Epithelial cell of prostate (primary cell): ENCODE results near the gene RAB3A.
A peak's percentile ranks its signal among the peaks of the same experiment; 100 is the strongest.
"Not testable (repeated sequence)": the region's sequence is repeated elsewhere in the genome, so short reads cannot be mapped to it uniquely, and the experiment has no call there.

ENCODE experiments used
- DNase-seq: peaks from one replicate; pipeline ENCODE4 v3.0.0-alpha.2; 2011; ENCODE audit warnings: low read depth, low spot score
- H3K27ac ChIP-seq: fragments of 450-650 bp; 2 replicates; pipeline ENCODE4 v1.5.1; 2017; ENCODE audit warnings: mild to moderate bottlenecking

RAB3A gene

GRCh38 chr19:18172331-18173053 lies 31.4 kb downstream of the RAB3A start:
- no peak for DNase-seq
- H3K27ac ChIP-seq, result no peak overlapping the region

DNA sequence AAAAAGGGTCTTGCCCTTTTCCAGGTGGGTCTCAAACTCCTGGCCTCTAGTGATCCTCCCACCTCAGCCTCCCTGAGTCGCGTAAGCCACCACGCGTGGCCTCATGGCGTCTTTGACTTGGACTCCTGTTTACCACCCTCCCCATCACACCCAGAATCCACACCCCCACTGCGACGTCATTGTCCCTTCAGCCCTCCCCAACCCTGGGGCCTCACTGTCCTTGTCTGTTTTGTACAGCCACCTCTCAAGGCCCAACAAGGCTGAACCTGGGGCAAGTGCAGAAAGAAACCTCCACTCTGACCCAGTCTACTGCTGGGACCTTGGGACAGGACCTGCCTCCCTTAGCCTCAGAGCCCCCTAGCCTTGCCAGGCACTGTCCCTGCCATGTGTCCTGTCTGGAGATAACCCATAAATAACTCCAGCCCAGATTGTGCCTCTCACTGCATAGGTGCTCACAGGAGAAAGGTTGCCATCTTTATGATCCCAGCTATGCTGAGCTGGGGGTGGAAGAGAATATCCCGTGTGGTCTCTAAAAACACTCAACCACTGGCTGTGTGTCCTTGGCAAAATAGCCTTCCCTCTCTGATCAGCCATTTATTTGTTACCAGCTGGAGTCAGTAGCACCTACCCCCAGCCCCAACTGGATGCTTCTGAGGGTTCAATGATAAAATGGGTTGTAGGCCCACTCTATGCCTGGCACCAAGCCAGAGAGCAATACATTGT lies 32.1 kb downstream of the RAB3A start:
- no peak overlapping the region for H3K27ac ChIP-seq
- no peak for DNase-seq

- no peak overlapping the region for H3K27ac ChIP-seq
- no peak for DNase-seq
These were observed 33.1 kb downstream of the RAB3A start for GRCh38 chr19:18170714-18171255.

DNA sequence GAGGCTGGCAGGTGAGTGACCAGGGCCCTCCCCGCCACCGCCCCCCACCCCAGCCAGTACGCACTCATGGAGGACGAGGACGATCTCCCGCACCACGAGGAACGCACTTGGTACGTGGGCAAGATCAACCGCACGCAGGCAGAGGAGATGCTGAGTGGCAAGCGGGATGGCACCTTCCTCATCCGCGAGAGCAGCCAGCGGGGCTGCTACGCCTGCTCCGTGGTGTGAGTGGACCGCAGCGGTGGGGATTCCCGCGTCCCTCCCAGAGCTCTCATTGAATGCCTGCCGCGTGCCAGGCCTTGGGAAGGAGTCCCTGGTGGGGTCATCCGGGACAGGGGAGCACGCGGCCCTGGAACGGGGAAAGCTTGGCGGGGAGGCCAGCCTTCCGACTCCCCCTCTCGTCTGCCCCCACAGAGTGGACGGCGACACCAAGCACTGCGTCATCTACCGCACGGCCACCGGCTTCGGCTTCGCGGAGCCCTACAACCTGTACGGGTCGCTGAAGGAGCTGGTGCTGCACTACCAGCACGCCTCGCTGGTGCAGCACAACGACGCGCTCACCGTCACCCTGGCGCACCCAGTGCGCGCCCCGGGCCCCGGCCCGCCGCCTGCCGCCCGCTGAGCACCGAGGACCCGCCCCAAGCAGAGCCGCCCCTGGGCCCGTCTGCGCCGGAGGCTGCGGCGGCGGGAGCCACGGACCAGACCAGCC lies 35.0 kb downstream of the RAB3A start:
- no peak for DNase-seq
- no peak overlapping the region for H3K27ac ChIP-seq

DNA sequence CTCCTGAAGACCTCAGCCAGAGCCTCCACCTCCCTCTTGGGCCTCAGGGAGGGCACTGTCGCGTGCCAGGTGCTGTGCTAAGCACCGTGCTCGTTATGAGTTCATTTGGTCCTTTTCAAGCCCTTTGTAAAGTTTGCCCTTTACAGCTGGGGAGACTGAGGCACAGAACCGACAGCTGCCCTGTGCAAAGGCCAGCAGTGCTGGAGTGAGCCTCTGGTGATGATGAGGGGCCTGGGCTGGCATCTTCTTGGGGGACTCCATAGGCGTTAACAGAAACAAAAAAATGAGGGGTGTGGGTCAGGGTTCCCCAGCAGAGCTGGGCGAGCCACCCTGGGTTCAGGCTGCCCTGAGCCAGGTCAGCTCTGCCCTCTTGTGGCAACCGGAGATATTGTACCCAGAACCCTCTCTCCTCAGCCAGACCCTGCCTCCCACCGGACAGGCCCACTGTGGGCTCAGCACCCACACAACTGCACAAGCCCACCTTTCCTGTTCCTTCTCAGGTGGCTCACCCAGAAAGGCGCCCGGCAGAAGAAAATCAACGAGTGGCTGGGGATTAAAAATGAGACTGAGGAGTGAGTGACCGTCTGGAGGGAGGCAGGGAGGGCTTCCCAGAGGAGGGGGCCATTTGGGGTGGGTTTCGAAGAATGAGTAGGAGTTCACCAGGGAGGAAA lies 35.7 kb downstream of the RAB3A start:
- DNase-seq, result no peak

GRCh38 chr19:18167011-18167410 lies 36.8 kb downstream of the RAB3A start:
- no peak overlapping the region for H3K27ac ChIP-seq
- no peak for DNase-seq

More for the DNA sequence above, 35.7 kb downstream of the RAB3A start:
- no peak overlapping the region for H3K27ac ChIP-seq

GRCh38 chr19:18165794-18166544 lies 37.9 kb downstream of the RAB3A start:
- H3K27ac ChIP-seq, result no peak overlapping the region
- no peak for DNase-seq

DNA sequence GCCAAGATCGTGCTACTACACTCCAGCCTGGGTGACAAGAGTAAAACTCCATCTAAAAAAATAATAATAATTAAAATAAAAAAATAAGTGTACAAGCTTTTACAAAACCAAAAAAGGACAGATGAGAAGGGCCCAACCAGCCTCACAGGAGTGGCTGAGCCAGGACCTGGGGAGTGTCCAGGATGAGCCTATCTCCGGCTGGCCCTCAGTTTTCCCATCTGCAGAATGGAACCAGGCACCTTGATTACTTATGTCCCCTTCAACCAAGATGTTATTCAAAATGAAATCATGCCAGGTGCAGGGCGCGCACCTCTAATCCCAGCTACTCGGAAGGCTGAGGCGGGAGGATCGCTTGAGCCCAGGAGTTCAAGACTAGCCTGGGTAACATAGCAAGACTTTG lies 39.8 kb downstream of the RAB3A start:
- H3K27ac ChIP-seq, result no peak overlapping the region
- no peak for DNase-seq

DNA sequence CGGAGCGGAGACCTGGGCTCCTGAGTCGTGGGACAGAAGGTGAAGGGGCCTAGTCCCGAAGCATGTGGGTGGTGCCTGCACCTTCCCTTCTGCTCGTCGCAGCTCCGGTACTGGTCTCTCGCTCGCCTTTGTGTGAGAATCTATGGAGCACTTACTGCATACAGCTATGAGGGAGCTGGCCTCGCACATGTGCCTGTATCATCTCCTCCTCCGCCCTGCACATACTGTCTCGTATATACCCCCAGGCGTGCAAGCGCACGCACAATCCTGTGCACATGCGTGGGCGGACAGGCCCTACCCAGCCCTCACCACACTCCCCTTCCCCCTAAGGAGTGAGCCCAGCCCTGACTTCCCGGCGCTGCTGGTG lies 42.2 kb downstream of the RAB3A start:
- no peak overlapping the region for H3K27ac ChIP-seq
- DNase-seq, result no peak

DNA sequence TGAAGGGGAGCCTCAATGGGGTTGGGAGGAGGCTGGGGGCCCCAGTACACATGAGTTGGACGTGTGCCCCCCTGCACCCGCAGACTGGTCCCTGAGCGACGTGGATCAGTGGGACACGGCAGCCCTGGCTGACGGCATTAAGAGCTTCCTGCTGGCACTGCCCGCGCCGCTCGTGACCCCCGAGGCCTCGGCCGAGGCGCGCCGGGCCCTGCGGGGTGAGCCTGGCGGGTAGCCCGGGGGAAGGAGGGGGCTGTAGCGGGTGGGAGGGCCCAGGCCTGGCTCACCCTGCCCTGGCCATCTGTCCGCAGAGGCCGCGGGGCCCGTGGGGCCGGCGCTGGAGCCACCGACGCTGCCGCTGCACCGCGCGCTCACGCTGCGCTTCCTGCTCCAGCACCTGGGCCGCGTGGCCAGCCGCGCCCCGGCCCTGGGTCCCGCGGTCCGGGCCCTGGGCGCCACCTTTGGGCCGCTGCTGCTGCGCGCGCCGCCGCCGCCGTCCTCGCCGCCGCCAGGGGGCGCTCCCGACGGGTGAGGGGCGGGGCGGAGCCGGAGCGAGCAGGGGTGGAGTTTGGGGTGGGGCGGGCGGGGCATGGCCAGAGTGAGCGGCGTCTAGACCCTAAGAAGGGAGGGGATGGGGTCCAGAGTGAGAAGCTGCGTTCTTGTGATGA lies 42.7 kb downstream of the RAB3A start:
- DNase-seq, result no peak
- H3K27ac ChIP-seq, result no peak overlapping the region

GRCh38 chr19:18160493-18160970 lies 43.3 kb downstream of the RAB3A start:
- DNase-seq, result no peak
- no peak overlapping the region for H3K27ac ChIP-seq

- no peak for DNase-seq
- H3K27ac ChIP-seq, result no peak overlapping the region
These were observed 44.0 kb downstream of the RAB3A start for GRCh38 chr19:18159810-18160209.

DNA sequence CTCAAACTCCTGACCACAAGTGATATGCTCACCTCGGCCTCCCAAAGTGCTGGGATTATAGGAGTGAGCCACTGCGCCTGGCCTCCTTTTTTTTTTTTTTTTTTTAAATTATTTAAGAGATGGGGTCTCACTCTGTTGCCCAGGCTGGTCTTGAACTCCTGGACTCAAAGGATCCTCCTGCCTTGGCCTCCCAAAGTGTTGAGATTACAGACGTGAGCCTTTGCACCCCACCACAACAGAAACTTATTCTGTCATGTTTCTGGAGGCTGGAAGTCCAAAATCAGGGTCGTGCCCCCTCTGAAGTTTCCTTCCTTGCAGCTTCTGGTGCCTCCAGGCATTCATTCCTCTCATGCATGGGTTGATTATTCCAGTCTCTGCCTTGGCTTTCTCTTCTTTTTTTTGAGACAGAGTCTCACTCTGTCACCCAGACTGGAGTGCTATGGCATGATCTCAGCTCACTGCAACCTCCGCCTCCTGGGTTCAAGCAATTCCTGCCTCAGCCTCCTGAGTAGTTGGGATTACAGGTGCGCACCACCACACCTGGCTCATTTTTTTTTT lies 44.7 kb downstream of the RAB3A start:
- not testable (repeated sequence) for H3K27ac ChIP-seq

GRCh38 chr19:18158467-18158866 lies 45.4 kb downstream of the RAB3A start:
- no peak overlapping the region for H3K27ac ChIP-seq
- DNase-seq, result no peak

More for the DNA sequence above, 44.7 kb downstream of the RAB3A start:
- DNase-seq, result not testable (repeated sequence)

DNA sequence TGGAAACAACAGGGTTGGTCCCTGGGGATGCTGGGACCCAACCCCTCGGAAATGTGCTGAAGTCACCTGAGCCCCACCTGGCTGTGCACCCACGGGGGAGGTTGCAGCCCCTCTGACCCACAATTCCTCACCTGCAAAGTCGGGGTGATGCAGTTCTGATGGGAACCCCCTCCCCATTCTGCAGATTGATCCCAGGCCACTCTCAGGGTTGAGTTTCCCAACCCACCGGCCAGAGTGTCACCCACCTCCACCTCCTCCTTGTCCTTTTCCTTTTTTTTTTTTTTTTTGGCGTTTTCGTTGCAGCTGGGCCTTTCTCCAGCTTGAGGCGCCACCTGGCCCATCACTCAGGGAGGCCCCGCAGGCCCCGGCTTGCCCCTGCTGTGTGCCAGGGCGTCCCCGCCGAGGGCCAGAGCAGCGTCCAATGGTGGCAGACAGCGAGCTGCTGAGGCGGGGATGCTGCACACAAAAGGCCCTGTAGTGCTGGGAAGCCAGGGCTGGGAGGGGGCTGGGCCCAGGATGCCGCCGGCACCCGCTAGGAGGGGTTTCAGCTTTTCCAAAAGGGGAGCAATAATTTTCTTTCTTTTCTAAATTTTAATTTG lies 46.3 kb downstream of the RAB3A start:
- peak overlapping the region; percentile 48 for H3K27ac ChIP-seq
- DNase-seq, result peak; percentile 22

GRCh38 chr19:18156841-18157464 lies 46.9 kb downstream of the RAB3A start:
- H3K27ac ChIP-seq, result peak overlapping the region; percentile 48

DNA sequence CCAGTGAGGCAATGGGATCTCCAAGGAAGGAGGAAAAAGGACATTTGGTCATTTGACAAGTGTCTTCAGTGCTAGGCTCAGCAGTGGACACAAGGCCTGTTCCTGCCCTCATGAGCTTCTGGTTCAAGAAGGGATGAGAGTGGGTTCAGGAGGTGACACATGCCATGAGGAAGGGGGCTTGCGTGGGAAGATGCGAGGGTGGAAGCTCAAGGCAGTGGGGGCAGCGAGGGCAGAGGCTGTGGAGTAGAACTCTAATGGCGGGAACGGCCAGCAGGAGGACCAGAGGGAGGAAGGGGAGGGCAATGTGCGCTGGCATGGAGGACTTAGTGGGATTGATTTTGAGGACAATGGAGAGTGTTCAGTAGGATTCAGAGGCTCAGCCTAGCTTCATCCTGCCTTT lies 47.6 kb downstream of the RAB3A start:
- DNase-seq, result no peak
- no peak overlapping the region for H3K27ac ChIP-seq

More at GRCh38 chr19:18156841-18157464, 46.9 kb downstream of the RAB3A start:
- peak; percentile 67 for DNase-seq
